ENCODE results near the gene GAL3ST3.

Gene GAL3ST3

GRCh38 chr11:66045177-66045639 lies 3.8 kb downstream of the GAL3ST3 start:
- TF ChIP-seq ARNT (IDR thresholded peaks at IDR 0.05), result no peak
- TF ChIP-seq FOXM1 (IDR thresholded peaks at IDR 0.05; ENCODE audit: borderline replicate concordance), result peak; percentile 60; the same call in 1 of the 2 replicates
- TF ChIP-seq ZNF384 (IDR thresholded peaks at IDR 0.05), result no peak
- no peak for TF ChIP-seq FOXA1 (IDR thresholded peaks at IDR 0.05)
- ChIA-PET CTCF (interaction anchor here (0.6 to 2.2 kb wide), 10 partner anchors 9 to 157 kb away, joined by 3 to 11 read pairs (median 6); partner anchors contain the start of genes FIBP and PACS1), POLR2A (interaction anchor here (0.8 to 1.3 kb wide), 4 partner anchors 9 to 154 kb away, joined by 3 to 5 read pairs (median 4); partner anchors contain the start of genes BANF1, CCDC85B and EIF1AD)
- DNase-seq (ENCODE audit: extremely low spot score), result peak; percentile 90

- POLR2A ChIA-PET, result interaction anchor here (0.8 to 1.3 kb wide), 3 partner anchors 23 to 154 kb away, joined by 3 to 5 read pairs (median 4); partner anchors contain the start of genes BANF1, CCDC85B and EIF1AD
These were observed 4.2 kb downstream of the GAL3ST3 start for GRCh38 chr11:66044757-66045156.

DNA sequence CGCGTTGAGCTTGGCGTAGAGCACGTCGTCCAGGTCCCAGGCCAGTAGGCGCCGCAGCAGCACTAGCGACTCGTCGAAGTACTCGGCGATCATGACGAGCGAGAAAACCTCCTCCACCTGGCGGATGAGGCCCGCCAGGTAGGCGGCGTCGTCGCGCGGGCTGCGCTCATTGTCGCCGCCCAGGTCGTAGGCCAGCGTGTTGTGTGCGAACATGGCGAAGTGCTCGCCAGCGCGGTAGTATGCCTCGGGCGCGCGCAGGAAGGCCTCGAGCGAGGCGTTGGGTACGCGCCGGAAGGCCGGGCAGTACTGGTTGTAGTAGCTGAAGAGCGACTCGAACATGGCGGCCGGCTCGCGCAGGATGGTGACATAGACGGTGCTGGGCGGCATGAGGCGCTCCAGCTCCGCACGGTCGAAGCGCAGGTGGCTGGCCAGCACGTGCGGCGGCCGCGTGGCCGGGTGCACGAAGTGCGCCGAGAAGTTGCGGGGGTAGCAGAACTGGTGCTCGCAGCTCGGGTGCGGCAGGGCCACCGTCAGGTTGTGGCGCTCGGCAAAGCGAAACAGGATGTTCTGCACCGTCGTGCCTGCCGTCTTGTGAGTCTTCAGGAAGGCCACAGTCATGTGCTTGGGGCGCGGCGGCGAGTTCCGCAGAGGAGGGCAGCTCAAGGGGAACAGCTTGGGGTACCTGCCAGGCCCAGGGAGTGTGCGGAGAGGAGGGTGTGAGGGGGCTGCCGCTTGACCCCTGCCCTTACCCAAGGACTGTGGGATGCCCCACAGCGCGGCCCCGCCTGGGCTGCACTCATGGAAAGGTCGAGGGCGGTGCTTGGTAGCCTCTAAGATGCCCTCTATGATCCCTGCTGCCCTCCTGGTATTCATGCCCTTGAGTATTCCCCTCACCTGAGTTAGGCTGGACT lies 5.7 kb downstream of the GAL3ST3 start:
- TF ChIP-seq TARDBP (IDR thresholded peaks at IDR 0.05) (no peak), L3MBTL2 (conservative IDR thresholded peaks at IDR 0.05) (no peak)
- ChIA-PET CTCF (interaction anchor here (0.5 to 1.0 kb wide), 2 partner anchors 8 to 683 kb away, joined by 3 to 4 read pairs; no protein-coding TSS in a partner anchor), POLR2A (interaction anchor here (0.9 to 1.5 kb wide), 2 partner anchors 9 to 41 kb away, joined by 3 read pairs; partner anchors contain the start of genes BANF1 and SF3B2)
- DNase-seq (ENCODE audit: extremely low spot score), result no peak

More at GRCh38 chr11:66044757-66045156, 4.2 kb downstream of the GAL3ST3 start:
- TF ChIP-seq FOXA1 (IDR thresholded peaks at IDR 0.05) (no peak), SP1 (IDR thresholded peaks at IDR 0.05) (no peak)
- DNase-seq (ENCODE audit: extremely low spot score), result no peak
- CTCF ChIA-PET, result interaction anchor here (0.6 to 2.2 kb wide), 9 partner anchors 8 to 369 kb away, joined by 3 to 11 read pairs (median 6); partner anchors contain the start of genes FIBP and PACS1

- ChIA-PET CTCF (interaction anchor here (0.5 kb wide), 1 partner anchor 683 kb away, joined by 3 read pairs; no protein-coding TSS in a partner anchor), POLR2A (interaction anchor here (1.5 kb wide), 1 partner anchor 40 kb away, joined by 3 read pairs; the partner anchor contains the start of gene BANF1)
- TF ChIP-seq CTBP1 (IDR thresholded peaks at IDR 0.05; ENCODE audit: borderline replicate concordance), result no peak
- no peak for DNase-seq (ENCODE audit: extremely low spot score)
These were observed 6.5 kb downstream of the GAL3ST3 start for GRCh38 chr11:66042227-66042995.

- DNase-seq (ENCODE audit: extremely low spot score), result no peak
- POLR2A ChIA-PET, result interaction anchor here (1.4 kb wide), 1 partner anchor 12 kb away, joined by 3 read pairs; no protein-coding TSS in a partner anchor
- TF ChIP-seq HDGF (IDR thresholded peaks at IDR 0.05; ENCODE audit: borderline replicate concordance) (no peak), LEF1 (IDR thresholded peaks at IDR 0.05; ENCODE audit: borderline replicate concordance) (no peak), SP1 (IDR thresholded peaks at IDR 0.05) (no peak), ELF4 (IDR thresholded peaks at IDR 0.05) (no peak), TARDBP (IDR thresholded peaks at IDR 0.05) (no peak), BHLHE40 (IDR thresholded peaks at IDR 0.05; ENCODE audit: borderline replicate concordance) (no peak), ARNT (IDR thresholded peaks at IDR 0.05) (no peak), FOXM1 (IDR thresholded peaks at IDR 0.05; ENCODE audit: borderline replicate concordance) (no peak), SUZ12 (IDR thresholded peaks at IDR 0.05) (no peak), FOXK2 (IDR thresholded peaks at IDR 0.05) (no peak), FOXA1 (IDR thresholded peaks at IDR 0.05) (no peak), ZNF384 (IDR thresholded peaks at IDR 0.05) (no peak), NFRKB (IDR thresholded peaks at IDR 0.05) (no peak), CTBP1 (IDR thresholded peaks at IDR 0.05; ENCODE audit: borderline replicate concordance) (no peak), L3MBTL2 (conservative IDR thresholded peaks at IDR 0.05) (no peak)
- TF ChIP-seq, protein P1, sequence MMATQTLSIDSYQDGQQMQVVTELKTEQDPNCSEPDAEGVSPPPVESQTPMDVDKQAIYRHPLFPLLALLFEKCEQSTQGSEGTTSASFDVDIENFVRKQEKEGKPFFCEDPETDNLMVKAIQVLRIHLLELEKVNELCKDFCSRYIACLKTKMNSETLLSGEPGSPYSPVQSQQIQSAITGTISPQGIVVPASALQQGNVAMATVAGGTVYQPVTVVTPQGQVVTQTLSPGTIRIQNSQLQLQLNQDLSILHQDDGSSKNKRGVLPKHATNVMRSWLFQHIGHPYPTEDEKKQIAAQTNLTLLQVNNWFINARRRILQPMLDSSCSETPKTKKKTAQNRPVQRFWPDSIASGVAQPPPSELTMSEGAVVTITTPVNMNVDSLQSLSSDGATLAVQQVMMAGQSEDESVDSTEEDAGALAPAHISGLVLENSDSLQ (IDR thresholded peaks at IDR 0.05), result no peak
- CTCF ChIA-PET, result no interaction called here
These were observed 9.2 kb downstream of the GAL3ST3 start for GRCh38 chr11:66039765-66040164.

DNA sequence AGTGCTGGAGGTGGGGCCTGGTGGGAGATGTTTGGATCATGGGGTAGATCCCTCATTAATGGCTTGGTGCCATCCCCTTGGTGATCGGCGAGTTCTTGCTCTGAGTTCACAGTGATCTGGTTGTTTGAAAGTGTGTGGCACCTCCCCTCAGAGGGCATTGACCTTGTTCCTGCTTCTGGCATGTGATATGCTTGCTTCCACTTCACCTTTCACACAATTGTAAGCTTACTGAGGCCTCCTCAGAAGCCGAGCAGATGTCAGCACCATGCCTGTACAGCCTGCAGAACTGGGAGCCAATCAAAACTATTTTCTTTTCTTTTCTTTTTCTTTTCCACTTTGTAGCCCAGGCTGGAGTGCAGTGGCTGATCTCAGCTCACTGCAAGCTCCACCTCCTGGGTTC lies 11.6 kb downstream of the GAL3ST3 start:
- TF ChIP-seq CTBP1 (IDR thresholded peaks at IDR 0.05; ENCODE audit: borderline replicate concordance) (no peak), TARDBP (IDR thresholded peaks at IDR 0.05) (no peak), NFRKB (IDR thresholded peaks at IDR 0.05) (no peak), FOXA1 (IDR thresholded peaks at IDR 0.05) (no peak), ELF4 (IDR thresholded peaks at IDR 0.05) (no peak), ZNF384 (IDR thresholded peaks at IDR 0.05) (no peak), FOXK2 (IDR thresholded peaks at IDR 0.05) (no peak), L3MBTL2 (conservative IDR thresholded peaks at IDR 0.05) (no peak), SP1 (IDR thresholded peaks at IDR 0.05) (no peak), FOXM1 (IDR thresholded peaks at IDR 0.05; ENCODE audit: borderline replicate concordance) (no peak), LEF1 (IDR thresholded peaks at IDR 0.05; ENCODE audit: borderline replicate concordance) (no peak), BHLHE40 (IDR thresholded peaks at IDR 0.05; ENCODE audit: borderline replicate concordance) (no peak), HDGF (IDR thresholded peaks at IDR 0.05; ENCODE audit: borderline replicate concordance) (no peak), ARNT (IDR thresholded peaks at IDR 0.05) (no peak)
- TF ChIP-seq, protein P1 (IDR thresholded peaks at IDR 0.05), result no peak
- no peak for DNase-seq (ENCODE audit: extremely low spot score)
- POLR2A ChIA-PET, result no interaction called here
- CTCF ChIA-PET, result interaction anchor here (2.6 kb wide), 1 partner anchor 8 kb away, joined by 10 read pairs; no protein-coding TSS in a partner anchor
